Metanephros (tissue), 2 donors: ENCODE measurements around the gene INSL6. TPM values are rescaled to one million over a fixed set of nuclear protein-coding genes. Genes with fewer than 3 reads are reported as not detected.

Experiments used
- small RNA-seq: library from RNA; depleted of rRNA; stranded (forward); fragments of <200 nt; gene quantifications from one replicate; pipeline ENCODE3, GENCODE V24; 2014; ENCODE audit warnings: low replicate concordance
- total RNA-seq: library from RNA; depleted of rRNA; stranded (reverse); fragments of >200 nt; gene quantifications from one replicate; pipeline ENCODE4 v1.2.3, GENCODE V29; 2014

The INSL6 gene
- not detected for total RNA-seq

DNA sequence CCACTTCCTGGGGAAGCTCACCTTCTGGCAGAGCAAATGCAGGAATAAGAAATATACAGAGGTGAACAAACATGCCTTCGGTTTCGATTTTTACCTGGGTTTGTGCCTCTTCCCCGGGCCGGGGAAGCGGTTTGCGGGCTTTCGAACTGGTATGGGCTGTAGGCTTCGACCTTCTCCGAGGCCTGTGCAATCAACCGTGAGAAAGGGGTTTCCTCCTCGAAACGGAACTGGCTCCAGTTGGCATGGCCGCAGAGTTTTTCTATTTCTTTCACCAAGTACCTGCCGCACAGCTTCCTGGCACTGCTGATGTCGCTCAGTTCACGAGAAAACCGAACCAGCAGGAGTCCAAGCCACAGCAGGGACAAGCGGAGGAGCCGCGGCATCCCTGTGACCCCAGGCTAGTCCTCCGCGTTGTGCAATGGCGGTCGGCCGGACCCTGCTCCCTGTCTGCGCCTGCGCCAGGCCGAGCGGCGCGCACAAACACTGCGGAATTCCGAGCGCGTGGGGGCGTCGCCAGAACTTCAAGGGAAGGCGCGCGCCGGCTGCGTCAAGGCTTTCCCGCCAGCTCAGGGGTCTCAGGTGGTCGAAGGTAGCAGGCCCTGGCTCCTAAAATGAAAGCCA is at the start of gene INSL6:
INSL6 (minus strand) TSS at position 420 of the 621 bp plus-strand sequence; CDS start at position 383, 37 bp downstream.

DNA sequence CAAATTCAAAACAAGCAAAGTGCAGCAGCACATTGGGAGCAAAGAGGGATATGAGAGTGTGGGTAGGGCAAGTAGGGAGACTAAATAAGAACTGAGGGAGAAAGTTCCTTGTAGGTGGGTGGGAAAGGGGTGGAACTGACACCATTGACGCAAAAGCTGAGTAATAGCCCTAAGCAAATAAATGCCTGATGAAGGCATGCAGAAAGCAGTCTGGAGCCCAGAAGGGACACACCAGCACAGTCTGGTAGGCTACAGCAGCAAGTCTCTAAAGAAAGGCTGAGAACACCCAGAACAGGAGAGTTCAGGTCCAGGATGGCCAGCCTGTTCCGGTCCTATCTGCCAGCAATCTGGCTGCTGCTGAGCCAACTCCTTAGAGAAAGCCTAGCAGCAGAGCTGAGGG is 45.8 kb upstream of the INSL6 start, which contains the start of gene INSL4:
INSL4 (plus strand) TSS at position 208 of the 400 bp plus-strand sequence; CDS start at position 313, 105 bp downstream.

Small RNAs within 50 kb of the gene (small RNA-seq; reads per million reads assigned to genes)
- gene AL133547.1, result not detected

Other genes starting within 250 kb of the INSL6 start
- 17.3 TPM for gene JAK2, start 200.4 kb downstream of the INSL6 start, total RNA-seq
- not detected for gene INSL4, start 45.8 kb upstream of the INSL6 start, total RNA-seq
- gene RLN2, start 119.1 kb upstream of the INSL6 start, total RNA-seq, result 1.3 TPM
- 0.64 TPM for gene RLN1, start 154.2 kb upstream of the INSL6 start, total RNA-seq